Bone marrow (tissue), 2 donors: Measurements from ENCODE around the gene SYTL5.
A peak's percentile ranks its signal among the peaks of the same experiment; 100 is the strongest.

Experiments
- DNase-seq, 2 donors: peaks; one replicate each; lab custom pipeline; 2025; lab: John Stamatoyannopoulos, UW

SYTL5 gene

DNA sequence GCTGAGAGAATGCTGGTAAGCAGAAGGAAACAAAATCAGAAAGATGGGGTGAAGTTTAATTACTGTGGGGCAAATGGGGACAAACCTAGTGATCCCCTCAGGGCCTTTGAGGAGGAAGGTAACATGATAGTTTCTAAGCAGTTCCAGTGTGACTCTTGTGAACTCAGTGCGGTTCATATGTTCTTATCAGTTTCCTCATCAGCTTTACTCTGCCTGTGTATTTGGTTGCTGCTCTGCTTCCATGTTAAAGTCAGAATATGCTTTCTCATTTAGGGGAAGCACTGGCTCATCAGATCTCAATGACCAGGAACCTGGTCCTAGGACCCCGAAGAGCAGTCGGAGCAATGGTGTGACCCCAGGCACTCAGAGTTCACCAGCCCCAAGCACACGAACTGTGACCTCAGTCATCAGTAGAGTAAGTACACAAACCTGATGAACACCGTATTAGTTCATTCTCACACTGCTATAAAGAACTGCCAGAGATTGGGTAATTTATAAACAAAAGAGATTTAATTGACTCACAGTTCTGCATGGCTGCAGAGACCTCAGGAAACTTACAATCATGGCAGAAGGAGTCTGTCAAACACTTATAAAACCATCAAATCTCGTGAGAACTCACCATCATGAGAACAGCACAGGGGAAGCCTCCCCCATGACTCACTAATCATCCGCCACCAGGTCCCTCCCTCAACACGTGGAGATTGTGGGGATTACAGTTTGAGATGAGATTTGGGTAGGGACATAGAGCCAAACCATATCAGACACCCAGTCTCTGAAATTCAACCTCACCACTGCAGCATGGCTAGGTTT lies 83.0 kb downstream of the SYTL5 start:
- DNase-seq = peak in 1 of 2 donors; percentile 0

DNA sequence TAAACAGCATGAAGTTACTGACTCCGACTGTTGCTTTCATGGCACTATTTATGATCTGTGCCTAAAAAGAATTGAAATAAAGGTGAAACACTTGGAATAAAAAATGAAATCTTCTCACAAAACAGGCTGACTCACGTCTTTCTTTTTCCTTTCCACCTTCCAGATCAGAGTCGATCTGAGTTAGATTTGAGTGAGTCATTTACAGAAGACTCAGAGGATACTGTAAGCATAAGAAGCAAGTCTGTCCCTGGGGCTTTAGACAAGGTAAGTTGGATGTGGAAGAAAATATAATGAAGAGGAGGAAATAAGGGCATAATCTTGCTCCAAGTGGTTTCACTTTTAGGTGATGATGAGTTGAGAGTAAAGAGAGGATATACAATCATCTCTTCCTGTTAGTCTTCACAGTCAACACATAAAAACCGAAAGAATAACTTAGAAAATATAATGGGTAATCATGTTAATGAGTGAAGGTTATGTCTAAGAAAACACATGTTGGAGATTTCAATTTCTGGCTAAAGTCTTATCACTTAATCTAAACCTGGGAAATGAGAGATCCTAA lies 89.7 kb downstream of the SYTL5 start:
- DNase-seq = no peak

DNA sequence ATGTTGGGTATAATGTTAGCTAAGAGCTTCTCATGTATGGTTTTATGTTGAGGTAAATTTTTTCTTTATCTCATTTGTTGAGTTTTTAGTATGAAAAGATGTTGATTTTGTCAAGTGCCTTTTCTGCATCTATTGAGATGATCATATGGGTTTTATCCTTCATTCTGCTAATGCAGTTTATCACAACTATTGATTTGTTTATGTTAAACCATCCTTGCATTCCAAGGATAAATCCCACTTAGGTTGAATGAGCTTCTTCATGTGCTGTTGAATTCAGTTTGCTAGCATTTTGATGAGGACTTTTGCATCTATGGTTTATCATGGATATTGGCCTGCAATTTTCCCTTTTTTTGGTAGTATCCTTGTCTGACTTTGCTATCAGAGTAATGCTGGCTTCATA lies 93.3 kb downstream of the SYTL5 start:
- no peak for DNase-seq

DNA sequence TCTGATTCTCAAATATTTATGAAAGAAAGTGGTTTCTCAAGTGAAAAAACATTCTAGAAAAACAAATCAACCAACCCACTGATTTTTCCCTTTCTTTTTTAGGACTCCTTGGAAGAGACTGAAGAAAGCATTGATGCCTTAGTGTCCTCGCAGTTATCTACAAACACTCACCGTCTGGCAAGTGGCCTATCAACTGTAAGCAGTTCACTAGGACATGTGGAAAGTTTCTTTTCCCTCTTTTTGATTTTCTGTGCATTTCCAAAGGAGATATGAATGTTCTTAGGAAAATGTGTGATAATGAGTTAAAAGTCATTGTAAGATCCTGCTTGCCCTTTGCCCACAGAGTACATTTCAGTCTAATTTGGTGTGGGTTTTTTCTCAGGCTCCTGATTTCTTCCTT lies 95.9 kb downstream of the SYTL5 start:
- DNase-seq = no peak

DNA sequence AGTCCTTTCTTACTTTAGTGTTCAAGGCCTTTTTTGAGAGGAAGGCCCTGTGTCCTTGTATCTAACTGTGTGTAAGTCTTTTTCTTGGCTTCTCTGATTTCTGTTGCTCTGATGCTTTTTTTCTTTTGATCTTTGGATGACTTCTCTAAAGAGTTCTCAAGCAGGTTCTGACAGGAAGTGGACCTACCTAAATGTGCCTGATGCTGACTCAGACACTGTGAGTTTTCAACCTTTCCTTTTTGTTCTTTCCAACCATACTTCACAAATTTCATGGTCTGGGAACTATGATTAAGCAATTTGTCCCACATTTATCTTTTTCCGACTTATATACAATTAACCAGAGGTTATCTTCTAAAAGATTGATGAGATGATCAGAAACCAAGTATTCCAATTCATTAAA lies 96.5 kb downstream of the SYTL5 start:
- DNase-seq = no peak

DNA sequence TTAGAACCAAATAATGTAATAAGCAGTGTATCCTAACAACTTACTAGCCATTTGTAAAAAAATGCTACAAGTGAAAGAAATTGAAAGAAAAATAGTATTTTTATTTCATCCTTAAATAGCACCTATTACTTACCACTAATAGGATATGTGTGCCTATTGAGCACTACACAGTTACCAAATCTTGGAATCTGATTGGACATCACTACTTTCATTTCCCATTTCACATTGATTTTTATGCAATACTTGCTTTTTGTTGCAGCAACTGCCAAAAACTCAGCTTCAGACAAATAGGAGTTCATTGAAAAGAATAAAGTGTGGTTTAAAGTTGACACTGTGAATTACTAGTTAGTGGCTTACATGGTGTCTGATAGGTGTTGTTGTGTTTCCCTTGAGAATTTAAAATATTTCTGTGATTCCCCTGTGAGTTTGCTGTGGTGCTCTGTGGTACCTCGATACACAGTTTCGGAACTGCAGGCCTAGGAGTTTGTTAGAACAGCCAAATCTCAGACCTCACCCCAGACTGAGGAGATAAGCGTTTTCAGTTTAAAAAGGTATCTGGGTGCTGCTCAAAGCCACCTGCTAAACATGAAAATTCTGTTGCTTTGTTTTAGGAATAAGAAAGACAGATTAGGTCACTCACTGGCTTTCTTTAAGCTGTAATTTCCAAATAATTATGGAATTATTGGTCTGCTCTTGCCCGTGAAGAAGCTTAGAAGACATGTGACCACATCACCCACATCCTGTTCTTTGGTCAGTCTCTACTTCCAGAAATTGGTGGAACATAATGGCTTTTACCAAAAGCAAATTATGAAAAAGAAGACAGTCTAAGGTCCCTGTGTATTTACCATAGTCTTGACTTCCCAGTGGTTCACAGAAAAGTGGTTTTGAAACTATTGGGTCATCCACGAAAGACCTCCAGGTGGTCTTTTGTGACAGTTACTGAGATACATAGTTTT lies 97.8 kb downstream of the SYTL5 start:
- DNase-seq = no peak

DNA sequence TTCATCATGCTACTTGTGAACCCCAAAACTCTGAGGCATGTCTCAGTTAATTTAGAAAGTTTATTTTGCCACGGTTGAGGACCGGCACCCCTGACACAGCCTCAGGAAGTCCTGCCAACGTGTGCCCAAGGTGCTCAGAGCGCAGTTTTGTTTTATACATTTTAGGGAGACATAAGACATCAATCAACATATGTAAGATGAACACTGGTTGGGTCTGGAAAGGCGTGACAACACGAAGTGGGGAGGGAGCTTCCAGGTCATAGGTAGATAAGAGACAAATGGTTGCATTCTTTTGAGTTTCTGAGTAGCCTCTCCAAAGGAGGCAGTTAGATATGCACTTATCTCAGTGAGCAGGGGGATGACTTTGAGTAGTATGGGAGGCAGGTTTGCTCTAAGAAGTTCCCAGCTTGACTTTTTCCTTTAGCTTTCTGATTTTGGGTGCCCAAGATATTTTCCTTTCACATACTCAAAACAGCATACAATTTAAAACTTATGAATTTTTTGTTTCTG lies 98.9 kb downstream of the SYTL5 start:
- DNase-seq = no peak

DNA sequence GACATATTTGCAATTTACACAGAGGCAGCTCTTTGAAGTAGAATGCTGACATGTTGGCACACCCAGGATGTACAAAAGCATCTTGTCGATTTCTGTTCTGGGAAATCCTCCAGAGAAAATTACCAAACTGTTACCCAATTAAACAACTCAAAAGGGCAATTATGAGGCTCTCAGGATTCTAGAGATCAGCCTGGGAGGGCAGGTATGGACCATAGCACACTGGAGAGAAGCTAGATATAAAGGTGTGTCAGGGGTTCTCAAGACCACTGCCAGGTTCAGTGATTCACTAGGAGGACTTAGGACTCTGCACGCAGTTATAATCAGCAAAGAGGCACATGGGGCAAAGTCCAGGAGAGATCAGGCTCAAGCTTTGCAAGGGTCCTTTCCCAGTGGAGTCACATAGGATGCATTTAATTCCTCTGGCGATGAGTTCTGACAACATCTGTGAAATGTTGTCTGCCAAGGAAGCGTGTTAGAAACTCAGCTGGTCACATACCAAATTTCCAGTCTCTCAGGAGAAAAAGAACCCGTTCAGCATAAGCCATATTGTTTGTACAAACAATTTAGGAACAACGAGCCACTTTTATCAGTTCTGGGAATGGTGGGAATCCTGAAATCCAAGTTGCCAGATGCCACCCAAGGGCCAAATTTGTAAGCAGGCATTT lies 100.8 kb downstream of the SYTL5 start:
- DNase-seq = no peak

DNA sequence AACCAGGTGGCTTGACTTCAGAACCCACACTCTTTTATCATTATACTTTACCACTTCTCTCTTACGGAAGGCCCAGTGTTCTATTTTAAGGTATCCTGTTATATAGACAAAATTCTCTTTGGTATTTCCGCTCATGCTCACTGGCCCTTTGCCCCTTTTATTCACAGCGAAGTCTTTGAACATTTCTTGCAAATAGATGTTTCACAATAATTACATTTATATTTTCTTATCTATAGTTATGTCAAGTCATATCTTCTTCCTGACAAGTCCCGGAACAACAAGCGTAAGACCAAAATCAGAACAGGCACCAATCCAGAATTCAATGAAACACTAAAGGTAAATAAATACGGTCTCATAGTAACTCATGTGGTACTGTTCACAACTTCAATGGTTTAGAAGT lies 102.0 kb downstream of the SYTL5 start:
- no peak for DNase-seq

DNA sequence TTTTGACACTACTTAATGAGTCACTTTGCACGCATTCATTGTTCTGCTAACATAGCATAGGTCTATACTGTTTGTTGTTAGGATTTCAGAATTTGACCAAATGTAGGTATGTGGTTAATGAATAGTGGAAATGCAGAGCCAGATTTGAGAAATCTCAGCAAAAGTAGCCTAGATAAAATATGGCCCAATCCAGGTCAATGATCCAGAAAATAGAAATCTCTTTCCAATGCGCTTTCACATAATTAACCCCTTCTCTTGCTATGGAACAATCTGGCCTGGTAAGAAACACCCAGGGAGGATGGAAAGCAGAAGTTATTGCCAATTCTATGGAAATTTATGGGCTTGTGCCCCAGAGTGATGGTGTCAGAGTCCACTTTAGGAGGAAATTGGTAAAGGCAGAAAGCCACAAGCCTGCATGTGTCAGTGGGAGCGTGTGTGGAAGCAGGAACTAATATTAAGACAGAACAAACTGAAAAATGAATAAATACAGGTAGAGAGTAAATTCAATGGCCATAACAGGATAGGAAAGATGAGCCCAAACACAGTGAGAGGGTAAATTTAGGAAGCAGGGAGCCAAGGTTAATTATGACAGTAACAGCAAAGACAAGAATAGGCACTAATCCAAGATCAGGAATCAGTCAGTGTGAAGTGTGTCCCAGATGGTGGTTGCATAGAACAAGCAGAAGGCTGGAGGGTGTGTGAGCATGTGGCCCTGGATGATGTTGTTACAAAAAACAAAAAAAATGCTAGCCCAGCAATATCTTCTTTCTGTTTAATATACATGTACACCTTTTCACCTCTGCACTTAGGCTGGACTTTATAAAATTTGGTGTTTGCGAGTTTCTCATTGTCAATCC lies 102.9 kb downstream of the SYTL5 start:
- no peak for DNase-seq

DNA sequence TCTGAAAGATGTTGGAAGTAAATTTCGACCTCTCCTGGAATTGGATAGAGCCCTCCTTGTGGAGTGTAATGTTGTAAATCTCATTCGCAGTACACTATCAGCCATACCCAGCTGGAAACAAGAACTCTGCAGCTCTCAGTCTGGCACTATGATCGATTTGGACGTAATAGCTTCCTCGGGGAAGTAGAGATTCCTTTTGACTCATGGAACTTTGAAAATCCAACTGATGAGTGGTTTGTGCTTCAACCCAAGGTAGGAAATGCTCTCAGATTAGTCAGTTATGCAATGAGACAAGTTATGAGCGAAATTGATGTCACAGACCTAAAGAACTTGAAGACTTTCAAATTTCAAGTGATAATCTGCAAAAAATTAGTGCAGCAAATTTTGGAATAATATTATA lies 103.9 kb downstream of the SYTL5 start:
- no peak for DNase-seq

DNA sequence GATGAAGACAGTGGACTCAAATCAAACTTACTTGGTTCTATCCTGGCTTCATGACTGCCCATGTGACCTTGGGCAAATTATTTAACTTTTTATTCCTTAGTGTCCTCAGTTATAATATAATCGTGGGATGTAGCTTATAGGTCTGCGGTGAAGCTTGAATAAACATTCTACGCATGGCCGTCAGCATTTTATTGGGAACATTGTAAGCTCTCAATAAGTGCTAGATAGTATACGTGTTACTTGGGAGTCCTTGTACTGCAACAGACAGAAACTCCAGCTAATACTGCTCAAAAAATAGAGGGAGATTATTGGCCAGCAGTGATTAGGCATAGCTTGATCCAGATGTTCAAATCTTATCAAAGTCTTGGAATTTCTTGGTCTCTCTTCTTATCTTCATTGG lies 104.8 kb downstream of the SYTL5 start:
- no peak for DNase-seq

DNA sequence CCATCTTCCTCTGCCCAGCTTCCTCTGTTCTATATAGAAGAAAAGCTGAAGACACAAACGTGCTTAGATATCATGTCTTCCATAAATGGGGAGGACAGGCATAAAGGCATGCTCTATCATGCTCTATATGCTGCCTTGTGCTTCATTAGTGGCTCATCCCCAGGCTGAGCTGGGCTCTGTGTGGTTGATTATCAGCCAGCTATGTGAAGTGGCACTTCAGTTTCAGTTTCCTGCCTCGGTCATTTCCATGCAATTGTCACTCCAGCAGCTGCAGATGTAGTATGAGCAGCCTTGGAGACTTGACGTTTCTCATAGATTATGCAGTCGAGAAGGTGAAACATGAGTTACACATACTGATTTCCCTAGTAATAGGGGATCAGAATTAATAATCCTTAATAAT lies 106.2 kb downstream of the SYTL5 start:
- DNase-seq = no peak

DNA sequence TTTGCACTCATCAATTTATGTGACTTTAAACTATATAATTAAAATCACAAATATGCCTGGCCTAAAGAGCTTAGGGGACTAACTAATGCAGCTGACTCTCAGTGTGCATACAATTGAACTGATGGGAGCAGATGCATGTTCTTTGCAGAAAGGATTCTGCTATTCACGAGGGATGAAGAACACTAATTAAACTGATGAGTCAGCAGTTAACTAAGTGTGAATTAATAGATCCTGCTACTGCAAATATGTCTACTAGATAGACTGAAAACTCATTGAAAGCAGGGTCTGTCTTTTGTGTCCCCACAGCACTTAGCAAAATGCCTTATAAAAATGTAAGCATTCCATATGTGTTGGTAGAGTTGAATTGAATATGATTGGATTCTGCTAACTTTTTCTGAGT lies 110.4 kb downstream of the SYTL5 start:
- no peak for DNase-seq

DNA sequence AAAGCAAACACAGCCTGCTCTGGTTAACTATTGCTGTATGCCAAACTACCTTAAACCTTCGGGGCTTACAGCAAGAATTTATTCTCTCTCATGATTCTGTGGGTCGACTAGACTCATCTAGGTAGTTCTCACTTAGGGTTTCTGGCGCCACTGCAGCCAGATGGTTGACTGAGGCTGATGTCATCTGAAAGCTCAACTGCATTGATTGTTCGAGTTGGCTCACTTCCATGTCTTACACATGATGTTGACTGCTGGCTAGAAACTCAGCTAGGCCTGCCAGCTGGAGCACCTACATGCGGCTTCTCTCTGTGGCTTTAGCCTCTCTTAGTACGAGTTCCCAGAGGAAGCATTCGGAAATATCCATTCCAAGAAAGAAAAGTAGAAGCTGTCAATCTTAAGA lies 111.1 kb downstream of the SYTL5 start:
- DNase-seq = no peak

DNA sequence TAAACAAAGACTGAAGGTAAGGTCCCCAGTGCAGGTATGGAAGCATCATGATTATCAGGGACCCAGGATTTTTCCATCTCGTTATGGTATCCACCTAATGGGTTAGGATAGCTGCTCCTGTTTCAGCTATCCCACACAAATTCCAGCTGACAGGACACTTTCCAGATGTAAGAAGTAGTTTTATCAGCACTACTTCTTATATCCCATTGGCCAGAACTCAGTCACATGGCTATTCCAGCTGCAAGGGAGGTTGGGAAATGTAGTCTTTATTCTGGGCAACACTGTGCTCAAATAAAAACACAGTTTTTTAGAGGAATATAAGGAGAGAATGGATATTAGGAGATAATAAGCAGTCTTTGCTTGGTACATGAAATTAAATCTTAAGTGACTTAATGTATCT lies 117.6 kb downstream of the SYTL5 start:
- no peak for DNase-seq

DNA sequence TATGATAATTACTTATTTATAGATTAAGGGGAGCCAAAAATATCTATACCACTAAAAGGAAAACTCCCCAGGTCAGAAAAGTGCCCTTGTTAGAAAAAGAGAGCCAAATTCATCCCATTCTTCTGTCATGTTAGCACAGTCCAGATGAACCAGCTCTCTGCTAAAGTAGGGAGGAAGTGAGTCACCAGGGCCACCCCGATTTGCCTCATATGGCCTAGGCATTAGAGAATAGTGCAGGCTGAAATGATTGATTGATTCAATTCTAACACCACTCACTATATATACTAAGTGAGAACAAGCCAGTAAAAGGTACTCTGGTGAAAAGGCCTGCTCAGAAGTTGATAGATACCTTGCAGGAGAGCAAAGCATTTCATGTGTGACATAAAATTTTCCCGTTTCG lies 119.8 kb downstream of the SYTL5 start:
- no peak for DNase-seq

DNA sequence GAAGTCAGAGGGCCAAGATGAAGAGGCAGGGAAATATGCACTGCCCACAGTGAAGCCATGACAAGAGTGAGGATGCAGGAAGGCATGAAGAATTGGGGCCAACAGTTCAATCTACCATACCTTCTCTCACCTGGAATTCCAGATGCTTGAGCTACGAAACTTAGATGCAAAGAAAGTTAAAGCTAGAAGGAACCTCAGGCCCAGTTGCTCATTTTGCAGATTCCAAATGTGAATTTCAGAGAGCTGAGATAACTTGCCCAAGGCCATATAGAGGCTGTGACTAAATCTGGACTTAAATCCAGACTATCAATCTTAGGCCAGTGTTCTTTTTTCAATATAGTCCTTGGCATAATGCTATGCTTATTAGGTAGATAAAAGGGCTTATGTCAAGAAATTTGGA lies 121.6 kb downstream of the SYTL5 start:
- no peak for DNase-seq

DNA sequence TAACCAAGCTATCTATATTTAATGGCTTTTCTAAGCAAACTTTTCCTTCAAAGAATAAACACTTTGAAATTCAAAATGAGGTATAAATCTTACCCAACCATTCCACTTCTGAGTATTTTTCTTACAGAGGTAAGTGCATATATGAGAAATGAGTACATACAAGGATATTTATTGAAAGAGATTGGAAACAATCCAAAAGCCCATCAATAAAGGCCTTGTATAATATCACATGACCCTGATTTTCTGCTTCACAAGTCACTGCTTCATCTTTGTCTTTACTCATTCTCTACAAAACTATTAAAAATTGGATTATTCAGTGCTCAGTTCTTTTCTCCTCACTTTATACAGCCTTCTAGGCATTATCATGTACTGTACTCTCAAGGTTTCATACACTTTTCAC lies 123.0 kb downstream of the SYTL5 start:
- no peak for DNase-seq

DNA sequence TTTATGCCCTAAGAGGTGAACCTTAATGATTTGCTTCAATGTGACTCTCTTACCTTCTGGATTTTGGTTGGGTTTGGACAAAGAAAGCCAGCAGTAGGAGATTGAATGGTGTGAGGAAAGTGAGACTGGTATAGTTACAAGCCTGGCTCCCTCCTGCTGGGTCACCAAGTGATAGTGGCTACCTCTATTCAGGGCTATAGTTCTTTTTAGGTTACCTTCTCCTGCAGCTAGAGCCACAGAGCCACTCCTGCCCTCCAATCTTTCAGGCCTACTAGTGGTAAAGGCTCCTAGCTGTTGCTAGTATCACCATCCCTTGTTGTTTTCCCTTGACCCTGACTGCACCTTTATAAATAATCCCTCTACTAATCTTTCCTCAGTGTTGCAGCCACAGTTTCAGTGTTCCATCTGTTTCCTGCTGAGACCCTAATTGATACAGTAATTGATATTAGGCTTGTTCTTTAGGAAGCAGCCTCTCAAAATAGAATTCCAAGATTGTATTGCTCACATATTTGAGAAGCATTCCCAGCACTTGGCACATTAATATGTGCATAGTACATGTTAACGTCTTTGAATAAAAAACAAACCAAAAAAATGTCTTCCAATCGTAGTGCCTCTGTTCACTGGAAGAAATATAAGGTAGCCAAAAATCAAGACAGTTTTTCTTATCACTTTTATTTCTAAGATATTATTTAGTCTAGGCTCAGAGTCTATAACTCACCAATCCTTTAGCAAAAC lies 132.0 kb downstream of the SYTL5 start:
- no peak for DNase-seq
